ENCODE data around the gene SCN7A. TPM values are rescaled to one million over a fixed set of nuclear protein-coding genes. Genes with fewer than 3 reads are reported as not detected.

Gene SCN7A
- total RNA-seq, 1 donor from 2014 or later, result 3.3 TPM

- H3K9me3 Mint-ChIP-seq (ENCODE audit: low read depth), result no peaks in the 10 kb centered on the region
- H3K4me3 Mint-ChIP-seq (ENCODE audit: low read depth), result peak overlapping the region; percentile 94
- H3K36me3 Mint-ChIP-seq (ENCODE audit: insufficient read depth), result no peaks in the 10 kb centered on the region
- H3K27me3 Mint-ChIP-seq, result peaks cover 24% of the 10 kb centered on the region
- TF ChIP-seq CTCF (IDR thresholded peaks at IDR 0.05; ENCODE audit: unreplicated experiment), result no peak
- H3K4me1 Mint-ChIP-seq (ENCODE audit: low read depth), result peaks cover 29% of the 10 kb centered on the region
- no peak overlapping the region for H3K27ac Mint-ChIP-seq
- DNase-seq (ENCODE audit: low spot score, unreplicated experiment), result no peak
Measured at GRCh38 chr2:166376488-166376828, 117.6 kb downstream of the SCN7A start.

- H3K27ac Mint-ChIP-seq, result peak within 1 kb of the TSS; percentile 94
- no peaks in the 10 kb centered on the region for H3K36me3 Mint-ChIP-seq (ENCODE audit: insufficient read depth)
- H3K27me3 Mint-ChIP-seq, result peaks cover 24% of the 10 kb centered on the region
Measured at GRCh38 chr2:166375736-166376487, 118.1 kb downstream of the SCN7A start, which contains the start of gene SCN9A. SCN9A (minus strand) TSS chr2:166375944; CDS start chr2:166311756, 64,188 bp downstream.

GRCh38 chr2:166375195-166375735, 118.8 kb downstream of the SCN7A start:
- DNase-seq (ENCODE audit: low spot score, unreplicated experiment), result no peak

More at GRCh38 chr2:166375736-166376487, 118.1 kb downstream of the SCN7A start, which contains the start of gene SCN9A:
- Mint-ChIP-seq H3K4me1 (ENCODE audit: low read depth) (peaks cover 31% of the 10 kb centered on the region), H3K9me3 (ENCODE audit: low read depth) (no peaks in the 10 kb centered on the region), H3K4me3 (ENCODE audit: low read depth) (peak within 1 kb of the TSS; percentile 94)
- TF ChIP-seq CTCF (IDR thresholded peaks at IDR 0.05; ENCODE audit: unreplicated experiment), result peak; percentile 27
- DNase-seq (ENCODE audit: low spot score, unreplicated experiment), result peak; percentile 81

GRCh38 chr2:166373951-166374350, 120.1 kb downstream of the SCN7A start:
- Mint-ChIP-seq H3K27me3 (peaks cover 19% of the 10 kb centered on the region), H3K36me3 (ENCODE audit: insufficient read depth) (no peaks in the 10 kb centered on the region), H3K4me1 (ENCODE audit: low read depth) (peaks cover 31% of the 10 kb centered on the region), H3K9me3 (ENCODE audit: low read depth) (no peaks in the 10 kb centered on the region), H3K27ac (no peak overlapping the region), H3K4me3 (ENCODE audit: low read depth) (peak overlapping the region; percentile 55)
- no peak for DNase-seq (ENCODE audit: low spot score, unreplicated experiment)
- no peak for TF ChIP-seq CTCF (IDR thresholded peaks at IDR 0.05; ENCODE audit: unreplicated experiment)

More at GRCh38 chr2:166375195-166375735, 118.8 kb downstream of the SCN7A start:
- Mint-ChIP-seq H3K36me3 (ENCODE audit: insufficient read depth) (no peaks in the 10 kb centered on the region), H3K27ac (peak overlapping the region; percentile 94), H3K4me3 (ENCODE audit: low read depth) (peak overlapping the region; percentile 94), H3K27me3 (peaks cover 24% of the 10 kb centered on the region), H3K4me1 (ENCODE audit: low read depth) (peaks cover 31% of the 10 kb centered on the region), H3K9me3 (ENCODE audit: low read depth) (no peaks in the 10 kb centered on the region)
- TF ChIP-seq CTCF (IDR thresholded peaks at IDR 0.05; ENCODE audit: unreplicated experiment), result no peak

- Mint-ChIP-seq H3K9me3 (ENCODE audit: low read depth) (no peaks in the 10 kb centered on the region), H3K27me3 (peaks cover 18% of the 10 kb centered on the region), H3K4me1 (ENCODE audit: low read depth) (peaks cover 31% of the 10 kb centered on the region), H3K4me3 (ENCODE audit: low read depth) (no peak overlapping the region), H3K27ac (no peak overlapping the region), H3K36me3 (ENCODE audit: insufficient read depth) (no peaks in the 10 kb centered on the region)
- DNase-seq (ENCODE audit: low spot score, unreplicated experiment), result no peak
- TF ChIP-seq CTCF (IDR thresholded peaks at IDR 0.05; ENCODE audit: unreplicated experiment), result no peak
Measured at GRCh38 chr2:166373539-166373938, 120.5 kb downstream of the SCN7A start.
